ENCODE data around the gene KLHDC8B. TPM values are rescaled to one million over a fixed set of nuclear protein-coding genes. Genes with fewer than 3 reads are reported as not detected.
A peak's percentile ranks its signal among the peaks of the same experiment; 100 is the strongest.

The KLHDC8B gene
- total RNA-seq, 1 donor from 2014 or later, result 43.7 TPM

DNA sequence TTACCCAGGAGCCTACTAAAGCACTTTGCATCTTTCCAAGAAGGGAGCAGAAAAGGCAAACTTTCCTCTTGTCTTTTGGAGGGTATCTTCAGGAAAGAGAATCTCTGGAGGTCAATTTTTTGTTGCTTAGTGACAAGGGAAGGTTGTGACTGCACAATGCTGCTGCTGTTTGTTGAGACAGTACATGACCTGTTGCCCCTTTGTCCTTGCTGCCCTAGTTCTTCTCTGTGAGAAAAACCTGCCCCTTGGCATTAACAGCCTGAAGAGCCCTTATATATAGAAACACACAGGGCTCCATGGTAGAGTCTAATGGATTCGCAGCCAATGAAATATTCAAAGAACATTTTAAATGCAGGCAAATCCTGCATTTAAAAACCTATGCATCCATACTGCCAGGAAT, 20.3 kb downstream of the KLHDC8B start:
- H3K36me3 ChIP-seq, result no peaks in the 10 kb centered on the region
- TF ChIP-seq POLR2AphosphoS5 (IDR thresholded peaks at IDR 0.05; ENCODE audit: insufficient read depth in 1 of 2, low read depth in 1 of 2), result no peak
- TF ChIP-seq POLR2A (IDR thresholded peaks at IDR 0.05), result no peak
- intact Hi-C loops (cut with DNase I), result no loop called here
- no peaks in the 10 kb centered on the region for H3K9me3 ChIP-seq
- no peaks in the 10 kb centered on the region for H3K27me3 ChIP-seq
- H3K4me1 ChIP-seq, result no peaks in the 10 kb centered on the region
- H3K4me3 ChIP-seq, result no peak overlapping the region
- H3K27ac ChIP-seq, result no peak overlapping the region
- DNase-seq (ENCODE audit: extremely low spot score in 2 of 2), result no peak

DNA sequence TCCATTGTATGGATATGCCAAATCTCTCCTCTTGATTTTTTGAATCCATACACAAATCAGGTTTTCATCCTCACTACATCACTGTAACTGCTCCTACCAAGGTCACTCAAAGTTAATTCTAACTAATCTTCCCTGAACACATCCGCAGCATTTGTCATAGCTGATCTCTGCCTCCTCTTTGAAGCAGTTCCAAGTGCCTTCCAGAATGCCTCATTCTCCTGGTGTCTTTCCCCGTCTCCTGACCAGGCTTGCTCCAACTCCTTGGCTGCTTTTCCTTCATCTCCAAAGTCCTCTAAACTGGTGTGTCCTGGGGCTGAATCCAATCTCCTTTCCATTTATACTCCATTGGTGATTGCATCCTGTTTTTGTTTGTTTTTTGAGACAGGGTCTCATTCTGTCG, 26.8 kb downstream of the KLHDC8B start:
- no peak for DNase-seq (ENCODE audit: extremely low spot score in 2 of 2)
- Histone ChIP-seq H3K27ac (no peak overlapping the region), H3K36me3 (no peaks in the 10 kb centered on the region), H3K9me3 (no peaks in the 10 kb centered on the region), H3K4me3 (no peak overlapping the region), H3K4me1 (peaks cover 17% of the 10 kb centered on the region), H3K27me3 (no peaks in the 10 kb centered on the region)
- TF ChIP-seq POLR2AphosphoS5 (IDR thresholded peaks at IDR 0.05; ENCODE audit: insufficient read depth in 1 of 2, low read depth in 1 of 2) (no peak), POLR2A (IDR thresholded peaks at IDR 0.05) (no peak)
- TF ChIP-seq, protein P1, sequence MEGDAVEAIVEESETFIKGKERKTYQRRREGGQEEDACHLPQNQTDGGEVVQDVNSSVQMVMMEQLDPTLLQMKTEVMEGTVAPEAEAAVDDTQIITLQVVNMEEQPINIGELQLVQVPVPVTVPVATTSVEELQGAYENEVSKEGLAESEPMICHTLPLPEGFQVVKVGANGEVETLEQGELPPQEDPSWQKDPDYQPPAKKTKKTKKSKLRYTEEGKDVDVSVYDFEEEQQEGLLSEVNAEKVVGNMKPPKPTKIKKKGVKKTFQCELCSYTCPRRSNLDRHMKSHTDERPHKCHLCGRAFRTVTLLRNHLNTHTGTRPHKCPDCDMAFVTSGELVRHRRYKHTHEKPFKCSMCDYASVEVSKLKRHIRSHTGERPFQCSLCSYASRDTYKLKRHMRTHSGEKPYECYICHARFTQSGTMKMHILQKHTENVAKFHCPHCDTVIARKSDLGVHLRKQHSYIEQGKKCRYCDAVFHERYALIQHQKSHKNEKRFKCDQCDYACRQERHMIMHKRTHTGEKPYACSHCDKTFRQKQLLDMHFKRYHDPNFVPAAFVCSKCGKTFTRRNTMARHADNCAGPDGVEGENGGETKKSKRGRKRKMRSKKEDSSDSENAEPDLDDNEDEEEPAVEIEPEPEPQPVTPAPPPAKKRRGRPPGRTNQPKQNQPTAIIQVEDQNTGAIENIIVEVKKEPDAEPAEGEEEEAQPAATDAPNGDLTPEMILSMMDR (IDR thresholded peaks at IDR 0.05), result no peak
- intact Hi-C loops (cut with DNase I), result no loop called here

DNA sequence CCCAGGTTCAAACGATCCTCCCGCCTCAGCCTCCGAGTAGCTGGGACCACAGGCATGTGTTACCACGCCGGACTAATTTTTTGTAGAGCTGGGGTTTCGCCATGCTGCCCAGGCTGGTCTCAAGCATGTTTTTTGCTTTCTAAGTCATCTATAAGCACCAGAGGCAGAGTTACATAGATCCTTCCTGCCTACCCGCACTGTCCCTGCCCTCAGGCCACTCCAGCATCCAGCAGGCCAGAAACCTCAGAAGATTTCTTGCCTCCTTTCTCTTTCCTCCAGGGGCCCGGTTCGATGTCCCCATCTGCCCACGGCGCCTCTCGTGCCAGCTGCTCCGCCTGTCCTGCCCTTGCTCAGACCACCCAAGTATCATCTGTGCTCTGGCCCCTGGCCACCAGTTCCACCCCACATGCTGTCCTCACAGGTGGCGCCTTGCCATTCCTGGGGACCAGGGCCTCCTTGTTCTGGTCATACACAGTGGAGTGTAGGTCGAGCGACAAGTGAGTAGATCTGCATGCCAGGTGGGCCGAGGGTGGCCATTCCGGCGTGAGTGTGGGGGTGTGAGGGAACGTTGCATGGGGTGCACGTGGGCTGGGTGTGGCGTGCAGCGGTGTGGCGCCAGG, 27.3 kb downstream of the KLHDC8B start:
- no peak for DNase-seq (ENCODE audit: extremely low spot score in 2 of 2)
- H3K27me3 ChIP-seq, result no peaks in the 10 kb centered on the region
- peaks cover 17% of the 10 kb centered on the region for H3K4me1 ChIP-seq
- H3K27ac ChIP-seq, result peak overlapping the region; percentile 21
- no peaks in the 10 kb centered on the region for H3K9me3 ChIP-seq
- H3K36me3 ChIP-seq, result no peaks in the 10 kb centered on the region
- TF ChIP-seq, protein P1 (IDR thresholded peaks at IDR 0.05), result no peak
- H3K4me3 ChIP-seq, result peak overlapping the region; percentile 53 to 60
- intact Hi-C loops (cut with DNase I), result no loop called here

DNA sequence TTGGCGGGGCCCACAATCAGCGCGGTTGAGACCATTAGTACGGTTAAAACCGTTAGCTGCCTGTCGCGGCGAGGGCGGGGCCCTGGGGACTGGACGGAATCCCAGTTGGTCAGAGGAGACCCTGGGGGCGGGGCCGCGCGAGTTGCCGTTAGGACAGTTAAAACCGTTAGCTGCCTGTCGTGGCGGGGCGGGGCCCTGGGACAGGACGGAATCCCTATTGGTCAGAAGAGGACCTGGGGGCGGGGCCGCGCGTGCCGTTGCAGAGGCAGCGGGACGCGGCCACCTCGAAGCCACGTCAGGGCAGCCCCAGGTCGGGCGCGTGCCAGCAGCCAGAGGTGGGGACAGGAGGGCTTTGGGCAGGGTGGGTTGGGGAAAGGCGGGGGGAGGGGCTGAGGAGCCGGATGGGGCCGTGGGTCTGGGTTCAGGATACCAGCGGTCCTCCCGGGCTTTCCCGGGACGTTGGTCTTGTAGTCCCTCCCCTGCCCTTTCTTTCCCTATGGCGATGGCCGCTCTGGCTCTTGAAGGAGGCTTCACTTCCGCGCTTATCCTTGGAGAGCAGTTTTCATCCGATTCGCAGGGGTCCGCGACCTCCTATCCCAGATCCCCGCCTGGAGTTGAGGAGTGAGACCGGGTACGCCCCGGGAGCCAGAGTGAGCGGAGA, 28.0 kb downstream of the KLHDC8B start:
- peak overlapping the region; percentile 78 for H3K27ac ChIP-seq
- TF ChIP-seq POLR2A (IDR thresholded peaks at IDR 0.05) (no peak), POLR2AphosphoS5 (IDR thresholded peaks at IDR 0.05; ENCODE audit: insufficient read depth in 1 of 2, low read depth in 1 of 2) (peak; percentile 11 to 60)
- TF ChIP-seq, protein P1 (IDR thresholded peaks at IDR 0.05), result no peak
- H3K4me1 ChIP-seq, result peaks cover 17% of the 10 kb centered on the region
- intact Hi-C loops (cut with DNase I), result no loop called here
- H3K4me3 ChIP-seq, result peak overlapping the region; percentile 53 to 60
- H3K36me3 ChIP-seq, result no peaks in the 10 kb centered on the region
- H3K9me3 ChIP-seq, result no peaks in the 10 kb centered on the region
- H3K27me3 ChIP-seq, result no peaks in the 10 kb centered on the region
- no peak for DNase-seq (ENCODE audit: extremely low spot score in 2 of 2)

DNA sequence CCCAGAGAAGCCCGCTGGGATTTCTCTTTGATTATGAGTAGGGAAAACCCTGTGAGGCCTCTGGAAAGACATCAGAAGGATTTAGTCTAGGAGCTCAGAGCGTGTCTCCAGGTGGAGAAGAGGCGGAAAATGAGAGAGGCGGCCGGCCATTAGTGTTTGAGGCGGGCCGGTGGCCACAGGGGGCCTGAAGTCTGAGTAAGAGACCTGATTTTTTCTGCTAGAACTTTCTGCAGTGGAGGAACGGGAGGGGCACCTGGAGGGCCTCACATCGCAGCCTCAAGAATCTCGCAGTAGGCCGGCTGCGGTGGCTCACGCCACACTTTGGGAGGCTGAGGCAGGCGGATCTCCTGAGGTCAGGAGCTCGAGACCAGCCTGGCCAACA, 28.5 kb downstream of the KLHDC8B start:
- H3K27ac ChIP-seq, result peak overlapping the region; percentile 78
- H3K4me1 ChIP-seq, result peaks cover 17% of the 10 kb centered on the region
- H3K27me3 ChIP-seq, result no peaks in the 10 kb centered on the region
- no peak for DNase-seq (ENCODE audit: extremely low spot score in 2 of 2)
- no peaks in the 10 kb centered on the region for H3K9me3 ChIP-seq
- H3K4me3 ChIP-seq, result peak overlapping the region; percentile 53 to 60
- intact Hi-C loops (cut with DNase I), result no loop called here
- no peaks in the 10 kb centered on the region for H3K36me3 ChIP-seq
- no peak for TF ChIP-seq POLR2A (IDR thresholded peaks at IDR 0.05)

DNA sequence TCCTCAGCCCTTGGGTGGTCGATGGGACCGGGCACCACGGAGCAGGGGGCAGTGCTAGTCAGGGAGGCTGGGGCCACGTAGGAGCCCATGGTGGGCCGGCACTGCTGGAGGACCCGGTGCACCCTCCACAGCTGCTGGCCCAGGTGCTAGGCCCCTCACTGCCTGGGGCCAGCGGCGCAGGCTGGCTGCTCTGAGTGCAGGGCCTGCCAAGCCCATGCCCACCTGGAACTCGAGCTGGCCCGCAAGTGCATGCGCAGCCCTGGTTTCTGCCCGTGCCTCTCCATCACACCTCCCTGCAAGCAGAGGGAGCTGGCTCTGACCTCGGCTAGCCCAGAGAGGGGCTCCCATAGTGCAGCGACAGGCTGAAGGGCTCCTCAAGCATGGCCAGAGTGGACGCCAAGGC, 42.1 kb downstream of the KLHDC8B start:
- DNase-seq (ENCODE audit: extremely low spot score in 2 of 2), result no peak
- Histone ChIP-seq H3K9me3 (no peaks in the 10 kb centered on the region), H3K4me3 (no peak overlapping the region), H3K36me3 (no peaks in the 10 kb centered on the region), H3K4me1 (peaks cover 8% of the 10 kb centered on the region), H3K27me3 (no peaks in the 10 kb centered on the region), H3K27ac (no peak overlapping the region)
- TF ChIP-seq POLR2A (IDR thresholded peaks at IDR 0.05) (no peak), POLR2AphosphoS5 (IDR thresholded peaks at IDR 0.05; ENCODE audit: insufficient read depth in 1 of 2, low read depth in 1 of 2) (no peak)
- TF ChIP-seq, protein P1 (IDR thresholded peaks at IDR 0.05), result no peak
- intact Hi-C loops (cut with DNase I), result no loop called here

All from vagina (tissue), 2 donors.